ENCODE measurements around the gene CACNB2.

The CACNB2 gene

GRCh38 chr10:18424200-18424599 is 284.0 kb downstream of the CACNB2 start:
- no peak overlapping the region for H3K4me3 ChIP-seq (replicated peaks; ENCODE audit: insufficient read depth, low read length)
- TF ChIP-seq GABPA (IDR thresholded peaks at IDR 0.05; ENCODE audit: low read depth): no peak
- TF ChIP-seq SPI1 (IDR thresholded peaks at IDR 0.05; ENCODE audit: borderline replicate concordance, low read depth): no peak
- TF ChIP-seq POLR2AphosphoS5 (IDR thresholded peaks at IDR 0.05; ENCODE audit: low read depth): no peak
- TF ChIP-seq REST (IDR thresholded peaks at IDR 0.05; ENCODE audit: insufficient replicate concordance, low read depth): no peak
- H3K27ac ChIP-seq (replicated peaks): no peak overlapping the region
- no peak for DNase-seq (ENCODE audit: low read depth in 1 of 2, low spot score in 1 of 2)
- no peaks in the 10 kb centered on the region for H3K27me3 ChIP-seq (ENCODE audit: insufficient read depth, poor library complexity, severe bottlenecking)

- TF ChIP-seq CTCF (IDR thresholded peaks at IDR 0.05; ENCODE audit: insufficient read depth, low read length): no peak
- no peak for TF ChIP-seq POLR2AphosphoS5 (IDR thresholded peaks at IDR 0.05; ENCODE audit: low read depth)
- TF ChIP-seq GABPA (IDR thresholded peaks at IDR 0.05; ENCODE audit: low read depth): no peak
- TF ChIP-seq REST (IDR thresholded peaks at IDR 0.05; ENCODE audit: insufficient replicate concordance, low read depth): no peak
- no peak for TF ChIP-seq SPI1 (IDR thresholded peaks at IDR 0.05; ENCODE audit: borderline replicate concordance, low read depth)
- DNase-seq (ENCODE audit: low read depth in 1 of 2, low spot score in 1 of 2): no peak
These were observed 289.1 kb downstream of the CACNB2 start for GRCh38 chr10:18429335-18429734.

GRCh38 chr10:18436902-18437301 is 296.7 kb downstream of the CACNB2 start:
- no peak for DNase-seq (ENCODE audit: low read depth in 1 of 2, low spot score in 1 of 2)
- no peak overlapping the region for H3K4me3 ChIP-seq (replicated peaks; ENCODE audit: insufficient read depth, low read length)
- no peak overlapping the region for H3K27ac ChIP-seq (replicated peaks)
- TF ChIP-seq POLR2AphosphoS5 (IDR thresholded peaks at IDR 0.05; ENCODE audit: low read depth) (no peak), GABPA (IDR thresholded peaks at IDR 0.05; ENCODE audit: low read depth) (no peak), REST (IDR thresholded peaks at IDR 0.05; ENCODE audit: insufficient replicate concordance, low read depth) (no peak), SPI1 (IDR thresholded peaks at IDR 0.05; ENCODE audit: borderline replicate concordance, low read depth) (no peak), CTCF (IDR thresholded peaks at IDR 0.05; ENCODE audit: insufficient read depth, low read length) (no peak)
- H3K27me3 ChIP-seq (ENCODE audit: insufficient read depth, poor library complexity, severe bottlenecking): no peaks in the 10 kb centered on the region

More at GRCh38 chr10:18429335-18429734, 289.1 kb downstream of the CACNB2 start:
- H3K27me3 ChIP-seq (ENCODE audit: insufficient read depth, poor library complexity, severe bottlenecking): no peaks in the 10 kb centered on the region
- no peak overlapping the region for H3K27ac ChIP-seq (replicated peaks)
- no peak overlapping the region for H3K4me3 ChIP-seq (replicated peaks; ENCODE audit: insufficient read depth, low read length)

Measured in HL-60 (cell line).